Measurements from ENCODE around the gene PLXNA4. TPM values are rescaled to one million over a fixed set of nuclear protein-coding genes. Genes with fewer than 3 reads are reported as not detected.
A peak's percentile ranks its signal among the peaks of the same experiment; 100 is the strongest.

The PLXNA4 gene
- total and polyA plus RNA-seq, 9 of the 15 experiments (the other 6 are each of a cell fraction or from before 2014, with no cell fraction given) = under 0.01 to 0.09 TPM; not detected in 7

- TF ChIP-seq CEBPG (CRISPR knock-in tag; IDR thresholded peaks at IDR 0.05) = no peak
- no peak for TF ChIP-seq CEBPG (tag; conservative IDR thresholded peaks at IDR 0.05 in 1 of 2, IDR thresholded peaks at IDR 0.05 in 1 of 2)
- TF ChIP-seq TEAD4 (IDR thresholded peaks at IDR 0.05; ENCODE audit: low read length) = no peak
- TF ChIP-seq TEAD4 (CRISPR knock-in tag; IDR thresholded peaks at IDR 0.05; ENCODE audit: borderline replicate concordance) = no peak
- no peak for TF ChIP-seq ILF3 (IDR thresholded peaks at IDR 0.05; ENCODE audit: borderline replicate concordance)
- TF ChIP-seq DACH1 (IDR thresholded peaks at IDR 0.05; ENCODE audit: partially characterized antibody) = no peak
Observed at GRCh38 chr7:132383962-132384361, 192.3 kb downstream of the PLXNA4 start (continued).

DNA sequence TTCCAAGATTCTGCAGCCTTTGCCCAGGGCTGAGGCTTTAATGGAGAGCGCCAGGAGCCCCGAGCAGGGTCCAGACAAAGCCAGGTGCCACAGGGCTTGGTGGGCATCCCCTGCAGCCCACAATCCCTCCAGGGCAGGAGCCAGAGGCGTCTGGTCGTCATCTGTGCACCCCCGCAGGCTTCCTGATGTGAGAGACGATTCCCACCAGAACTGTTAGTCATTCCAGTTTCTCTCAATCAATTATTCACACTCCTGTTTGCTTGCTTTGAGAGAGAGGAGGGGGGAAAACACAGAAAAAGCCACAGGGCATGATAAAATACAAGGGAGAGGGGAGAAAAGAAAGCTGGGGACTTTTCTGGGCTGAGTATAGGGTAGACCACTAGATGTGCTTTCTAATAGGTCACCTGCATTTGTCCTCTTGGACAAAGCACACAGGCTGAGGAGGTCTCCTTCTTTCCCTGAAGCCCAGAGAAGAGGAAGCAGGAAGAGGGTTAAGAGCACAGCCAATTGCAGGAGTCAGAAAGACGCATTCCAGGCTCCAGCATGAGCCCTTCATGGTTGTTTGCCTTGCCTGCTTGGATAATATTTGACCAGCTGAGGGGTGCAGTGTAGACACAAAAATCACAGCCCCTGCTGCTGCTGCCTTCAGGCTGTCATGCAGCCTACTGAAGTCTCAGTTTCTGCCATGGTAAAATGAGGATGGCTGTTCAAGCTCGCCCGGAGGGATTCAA lies 194.4 kb downstream of the PLXNA4 start:
- no peaks in the 10 kb centered on the region for H3K9me3 ChIP-seq (replicated peaks; ENCODE audit: control insufficient read depth, insufficient read depth, low read depth, low read length)
- in situ Hi-C loops (cut with MboI) = no loop called here
- ChIA-PET POLR2A (interaction anchor here (0.6 kb wide), 1 partner anchor 12 kb away, joined by 3 read pairs; no protein-coding TSS in a partner anchor), CTCF (ENCODE audit: low intra/inter-chr PET ratio) (no interaction called here)
- WGBS (ENCODE audit: insufficient coverage, low coverage, missing lambda C conversion rate) = under 1% methylated on average over 9 of the region's 9 CpGs
- DNase-seq (ENCODE audit: extremely low read depth in 1 of 4, low spot score in 3 of 4) (no peak), FAIRE-seq (no peak), ATAC-seq (no peak)
- no peaks in the 10 kb centered on the region for H3K79me2 ChIP-seq (ENCODE audit: control insufficient read depth, insufficient read depth, low read length)
- no TSS peak for BruUV-seq (replicated peaks)
- H3K9me1 ChIP-seq (ENCODE audit: control insufficient read depth, insufficient read depth, low read length) = no peaks in the 10 kb centered on the region
- no peaks in the 10 kb centered on the region for H3K4me1 ChIP-seq (replicated peaks in 1 of 2; ENCODE audit: control insufficient read depth in 2 of 2, insufficient read depth in 2 of 2, low read length in 2 of 2)
- H3K27me3 ChIP-seq (ENCODE audit: control insufficient read depth in 2 of 2, insufficient read depth in 2 of 2, low read length in 2 of 2) = peaks cover 3 to 19% of the 10 kb centered on the region in 2 experiments; a peak in 3 of 5 replicates
- no peak overlapping the region for H3K4me2 ChIP-seq (ENCODE audit: insufficient read depth, low read length)
- H3K36me3 ChIP-seq (ENCODE audit: control insufficient read depth, insufficient read depth, low read length) = no peaks in the 10 kb centered on the region
- no peaks in the 10 kb centered on the region for H4K20me1 ChIP-seq (replicated peaks; ENCODE audit: control insufficient read depth, insufficient read depth, low read length)
- no peak overlapping the region for H3K9ac ChIP-seq (ENCODE audit: insufficient read depth in 1 of 2, low read depth in 2 of 2, low read length in 2 of 2)
- H3K27ac ChIP-seq (ENCODE audit: extremely low read depth, low read depth, low read length) = no peak overlapping the region
- H3K4me3 ChIP-seq = no peak overlapping the region
- H2AFZ ChIP-seq (ENCODE audit: low read depth, low read length) = no peak overlapping the region
- intact Hi-C loops (cut with micrococcal nuclease) = no loop called here
- TF ChIP-seq CHD1 (IDR thresholded peaks at IDR 0.05; ENCODE audit: low read length) (peak; percentile 58), ZNF23 (CRISPR knock-in tag; IDR thresholded peaks at IDR 0.05) (no peak)
